ENCODE results near the gene C1orf167. TPM values are rescaled to one million over a fixed set of nuclear protein-coding genes. Genes with fewer than 3 reads are reported as not detected.

The C1orf167 gene
- total RNA-seq, 1 donor from 2014 or later: not detected

- H3K27ac ChIP-seq: peak overlapping the region; percentile 99
- H3K36me3 ChIP-seq: peaks cover 0 to 28% of the 10 kb centered on the region in 2 donors
- H3K4me1 ChIP-seq: peaks cover 69% of the 10 kb centered on the region
- DNase-seq (ENCODE audit: extremely low spot score in 2 of 2): no peak
- TF ChIP-seq CTCF (IDR thresholded peaks at IDR 0.05): no peak
- no peak for TF ChIP-seq POLR2A (IDR thresholded peaks at IDR 0.05)
- TF ChIP-seq POLR2AphosphoS5 (IDR thresholded peaks at IDR 0.05; ENCODE audit: insufficient read depth in 1 of 2, low read depth in 1 of 2): no peak
- intact Hi-C loops (cut with DNase I): no loop called here
- H3K4me3 ChIP-seq: peak overlapping the region in 1 of 2 donors; percentile 7
- no peaks in the 10 kb centered on the region for H3K9me3 ChIP-seq
- H3K27me3 ChIP-seq: no peaks in the 10 kb centered on the region
These were observed 28.3 kb downstream of the C1orf167 start for GRCh38 chr1:11790101-11790879.

GRCh38 chr1:11790880-11791715 lies 29.1 kb downstream of the C1orf167 start:
- Histone ChIP-seq H3K4me1 (peaks cover 61% of the 10 kb centered on the region), H3K4me3 (peak overlapping the region in 1 of 2 donors; percentile 7), H3K27me3 (no peaks in the 10 kb centered on the region), H3K27ac (peak overlapping the region; percentile 99), H3K9me3 (no peaks in the 10 kb centered on the region), H3K36me3 (peaks cover 0 to 36% of the 10 kb centered on the region in 2 donors)
- no peak for TF ChIP-seq CTCF (IDR thresholded peaks at IDR 0.05)
- TF ChIP-seq POLR2AphosphoS5 (IDR thresholded peaks at IDR 0.05; ENCODE audit: insufficient read depth in 1 of 2, low read depth in 1 of 2): peak; percentile 94 to 99
- peak in 1 of 2 donors; percentile 22 for TF ChIP-seq POLR2A (IDR thresholded peaks at IDR 0.05)
- intact Hi-C loops (cut with DNase I): no loop called here
- DNase-seq (ENCODE audit: extremely low spot score in 2 of 2): peak in 1 of 2 donors; percentile 99

- Histone ChIP-seq H3K27ac (peak overlapping the region; percentile 99), H3K9me3 (no peaks in the 10 kb centered on the region), H3K27me3 (no peaks in the 10 kb centered on the region), H3K36me3 (peaks cover 0 to 44% of the 10 kb centered on the region in 2 donors), H3K4me1 (peaks cover 58% of the 10 kb centered on the region), H3K4me3 (no peak overlapping the region)
- TF ChIP-seq POLR2AphosphoS5 (IDR thresholded peaks at IDR 0.05; ENCODE audit: insufficient read depth in 1 of 2, low read depth in 1 of 2) (no peak), CTCF (IDR thresholded peaks at IDR 0.05) (no peak), POLR2A (IDR thresholded peaks at IDR 0.05) (no peak)
- intact Hi-C loops (cut with DNase I): no loop called here
- DNase-seq (ENCODE audit: extremely low spot score in 2 of 2): no peak
These were observed 30.1 kb downstream of the C1orf167 start for GRCh38 chr1:11792106-11792505.

- Histone ChIP-seq H3K9me3 (no peaks in the 10 kb centered on the region), H3K27me3 (no peaks in the 10 kb centered on the region), H3K27ac (no peak overlapping the region), H3K4me3 (no peak overlapping the region), H3K4me1 (peaks cover 41% of the 10 kb centered on the region), H3K36me3 (peaks cover 0 to 47% of the 10 kb centered on the region in 2 donors)
- TF ChIP-seq CTCF (IDR thresholded peaks at IDR 0.05): no peak
- no peak for DNase-seq (ENCODE audit: extremely low spot score in 2 of 2)
- intact Hi-C loops (cut with DNase I): no loop called here
These were observed 31.8 kb downstream of the C1orf167 start for GRCh38 chr1:11793819-11794218.
